GM12874 (cell line): Measurements from ENCODE around the gene DRG2.

Experiments
- CTCF ChIP-seq: IDR thresholded peaks from 2 replicates; pipeline ENCODE4 v1.5.1; 2011; ENCODE audit warnings: low read depth, mild to moderate bottlenecking, control low read depth, low read length, moderate library complexity; ENCODE audit not compliant: insufficient read depth

Gene DRG2

GRCh38 chr17:18042983-18043382 lies 44.8 kb upstream of the DRG2 start:
- TF ChIP-seq CTCF, result no peak

GRCh38 chr17:18043491-18043890 lies 44.3 kb upstream of the DRG2 start:
- no peak for TF ChIP-seq CTCF

GRCh38 chr17:18044609-18045008 lies 43.1 kb upstream of the DRG2 start:
- TF ChIP-seq CTCF, result no peak

- TF ChIP-seq CTCF, result no peak
These were observed 41.9 kb upstream of the DRG2 start for GRCh38 chr17:18045691-18046350.

- TF ChIP-seq CTCF, result no peak
These were observed 32.2 kb upstream of the DRG2 start for GRCh38 chr17:18055597-18055996.

- TF ChIP-seq CTCF, result no peak
These were observed 31.5 kb upstream of the DRG2 start for GRCh38 chr17:18056214-18056613.

GRCh38 chr17:18059283-18059682 lies 28.5 kb upstream of the DRG2 start:
- no peak for TF ChIP-seq CTCF

GRCh38 chr17:18064053-18064452 lies 23.7 kb upstream of the DRG2 start:
- no peak for TF ChIP-seq CTCF
